GM11168 (cell line): ENCODE data around the gene BRD1.

Experiments
- in situ Hi-C: fragments of 300-500 bp; cut with MboI; formaldehyde crosslinking; loops from one replicate; pipeline ENCODE4 v1.12.0; 2022; ENCODE audit warnings: low sequenced_read_pairs; ENCODE audit not compliant: unreplicated experiment

Gene BRD1

GRCh38 chr22:49736538-49736937, 91.1 kb downstream of the BRD1 start:
- in situ Hi-C loops, result no loop called here

GRCh38 chr22:49735901-49736421, 91.7 kb downstream of the BRD1 start:
- in situ Hi-C loops, result no loop called here

- in situ Hi-C loops, result no loop called here
These were observed 92.2 kb downstream of the BRD1 start for GRCh38 chr22:49735411-49735900.

- in situ Hi-C loops, result no loop called here
These were observed 92.8 kb downstream of the BRD1 start for GRCh38 chr22:49734882-49735281.

- in situ Hi-C loops, result no loop called here
These were observed 93.3 kb downstream of the BRD1 start for GRCh38 chr22:49734390-49734789.

- in situ Hi-C loops, result no loop called here
These were observed 94.0 kb downstream of the BRD1 start for GRCh38 chr22:49733631-49734030.

- in situ Hi-C loops, result no loop called here
These were observed 97.0 kb downstream of the BRD1 start for GRCh38 chr22:49730656-49731055.

GRCh38 chr22:49728570-49729271, 99.0 kb downstream of the BRD1 start:
- in situ Hi-C loops, result no loop called here

GRCh38 chr22:49727881-49728569, 99.6 kb downstream of the BRD1 start:
- in situ Hi-C loops, result no loop called here

- in situ Hi-C loops, result no loop called here
These were observed 100.3 kb downstream of the BRD1 start for GRCh38 chr22:49727191-49727880.

- in situ Hi-C loops, result no loop called here
These were observed 101.0 kb downstream of the BRD1 start for GRCh38 chr22:49726701-49727101.

- in situ Hi-C loops, result no loop called here
These were observed 101.5 kb downstream of the BRD1 start for GRCh38 chr22:49726022-49726681.

- in situ Hi-C loops, result no loop called here
These were observed 102.2 kb downstream of the BRD1 start for GRCh38 chr22:49725516-49725915.

- in situ Hi-C loops, result no loop called here
These were observed 102.7 kb downstream of the BRD1 start for GRCh38 chr22:49724893-49725489.

- in situ Hi-C loops, result no loop called here
These were observed 103.4 kb downstream of the BRD1 start for GRCh38 chr22:49724030-49724892.

- in situ Hi-C loops, result no loop called here
These were observed 104.1 kb downstream of the BRD1 start for GRCh38 chr22:49723478-49724029.
